Psoas muscle (tissue), 8 donors: ENCODE results near the gene GBA3. TPM values are rescaled to one million over a fixed set of nuclear protein-coding genes. Genes with fewer than 3 reads are reported as not detected.

Experiments
- ATAC-seq, 4 donors: fragments of 200-7000 bp; cut with Tn5 transposase; one replicate each; pipeline ENCODE4 v1.9.1; 2020; ENCODE audit warnings: moderate library complexity in 3 of 4, mild to moderate bottlenecking in 2 of 4
- DNase-seq, 2 donors: peaks; one replicate each; pipeline ENCODE4 v3.0.0-alpha.2; 2020
- H3K27ac ChIP-seq: fragments of 200-600 bp; one replicate; pipeline ENCODE4 v1.8.0; 2022
- H3K27me3 ChIP-seq, 3 donors: fragments of 200-600 bp in 1 of 3; one replicate each; pipeline versions ENCODE4 v1.6.1 to v1.8.0; 2013 to 2022; ENCODE audit warnings: low read length in 2 of 3, mild to moderate bottlenecking in 2 of 3, moderate library complexity in 1 of 3; ENCODE audit not compliant: insufficient read depth in 3 of 3
- H3K36me3 ChIP-seq, 2 donors: fragments of 200-600 bp in 1 of 2; one replicate each; pipeline versions ENCODE4 v1.6.1 to v1.8.0; 2013 to 2022; ENCODE audit warnings: low read depth in 1 of 2, mild to moderate bottlenecking in 1 of 2, moderate library complexity in 1 of 2; ENCODE audit not compliant: insufficient read depth in 1 of 2
- H3K4me1 ChIP-seq: fragments of 200-600 bp; one replicate; pipeline ENCODE4 v1.8.0; 2022
- H3K4me3 ChIP-seq: fragments of 200-600 bp; one replicate; pipeline ENCODE4 v1.8.0; 2022; ENCODE audit warnings: mild to moderate bottlenecking
- H3K9me3 ChIP-seq: fragments of 200-600 bp; one replicate; pipeline ENCODE4 v1.8.0; 2022
- CTCF ChIP-seq: fragments of 200-600 bp; IDR thresholded peaks from one replicate; pipeline ENCODE4 v1.8.0; 2022; ENCODE audit warnings: antibody characterized with exemption
- WGBS, 3 donors: extraction: QIAGEN DNeasy Blood & Tissue Kit; methylation state at CpG; one replicate each; pipeline versions ENCODE4 v1.1.6 to v1.1.7; 2013; 5-methylcytosine and 5-hydroxymethylcytosine counted together
- intact Hi-C, 2 donors: fragments of 100-400 bp; cut with DNase I; formaldehyde crosslinking; loops; one replicate each; pipeline versions ENCODE4 v1.11.0 to v1.14.2; 2022
- polyA plus RNA-seq, 3 donors: library from polyadenylated mRNA; stranded (reverse); fragments of 200-250 nt; gene quantifications; one replicate each; pipeline ENCODE4 v1.2.3, GENCODE V29; 2013
- total RNA-seq, 4 donors: library from RNA; stranded (reverse); fragmentation: NEBNext Ultra II Directional in 2 of 4; extraction: Animal tissue kit (Norgen Biotek cat#: 25700) in 2 of 4; gene quantifications; one replicate each; pipeline versions ENCODE4 v1.2.1 to v1.2.4, GENCODE V29; 2021 to 2023
- donor health status: healthy with polysubstance abuse.
- donor health status: DM: no; HTN: no; CAD: no; lungs with moderate emphysema.
- donor health status: Bipolar disorder and iron deficiency.
- donor health status: healthy.
- donor health status: DM: yes; HTN: yes; CAD: no.
- donor health status: DM: no; HTN: no; CAD: no.
- donor health status: DM: no; HTN: no; CAD: no.
- donor health status: DM: yes; HTN: yes; CAD: no.

GBA3 gene
- total and polyA plus RNA-seq, 7 donors: 0.04 to 0.23 TPM; not detected in 5

GRCh38 chr4:22744478-22745062 lies 51.8 kb downstream of the GBA3 start:
- Histone ChIP-seq H3K9me3 (no peaks in the 10 kb centered on the region), H3K27me3 (no peaks in the 10 kb centered on the region), H3K27ac (no peak overlapping the region), H3K4me3 (no peak overlapping the region), H3K36me3 (no peaks in the 10 kb centered on the region), H3K4me1 (no peaks in the 10 kb centered on the region)
- no peak for TF ChIP-seq CTCF
- DNase-seq: no peak
- 85 to 88% (median 86%) methylated on average over 8 of the region's 8 CpGs for WGBS, 3 donors
- no peak for ATAC-seq
- intact Hi-C loops: loop anchor here in 1 of 2 donors (5.0 kb wide), 1 partner anchor 752 kb away; no protein-coding TSS in a partner anchor

GRCh38 chr4:22745234-22745633 lies 52.5 kb downstream of the GBA3 start:
- no peak overlapping the region for H3K27ac ChIP-seq
- ATAC-seq (no peak), DNase-seq (no peak)
- no peaks in the 10 kb centered on the region for H3K27me3 ChIP-seq
- no peaks in the 10 kb centered on the region for H3K9me3 ChIP-seq
- H3K4me3 ChIP-seq: no peak overlapping the region
- no peaks in the 10 kb centered on the region for H3K36me3 ChIP-seq
- intact Hi-C loops: no loop called here
- no peak for TF ChIP-seq CTCF
- 52 to 73% (median 71%) methylated on average over 1 of the region's 1 CpG for WGBS, 3 donors
- no peaks in the 10 kb centered on the region for H3K4me1 ChIP-seq

GRCh38 chr4:22754116-22754515 lies 61.4 kb downstream of the GBA3 start:
- ATAC-seq (no peak), DNase-seq (no peak)
- H3K27ac ChIP-seq: no peak overlapping the region
- H3K9me3 ChIP-seq: no peaks in the 10 kb centered on the region
- no peak overlapping the region for H3K4me3 ChIP-seq
- no peak for TF ChIP-seq CTCF
- H3K4me1 ChIP-seq: no peaks in the 10 kb centered on the region
- no peaks in the 10 kb centered on the region for H3K27me3 ChIP-seq
- intact Hi-C loops: no loop called here
- H3K36me3 ChIP-seq: no peaks in the 10 kb centered on the region
- 64 to 87% (median 83%) methylated on average over 2 of the region's 2 CpGs for WGBS, 3 donors

- Histone ChIP-seq H3K9me3 (no peaks in the 10 kb centered on the region), H3K36me3 (no peaks in the 10 kb centered on the region), H3K4me1 (no peaks in the 10 kb centered on the region), H3K27ac (no peak overlapping the region), H3K4me3 (no peak overlapping the region), H3K27me3 (no peaks in the 10 kb centered on the region)
- ATAC-seq (no peak), DNase-seq (no peak)
- no peak for TF ChIP-seq CTCF
- 77 to 86% (median 77%) methylated on average over 2 of the region's 2 CpGs for WGBS, 3 donors
- intact Hi-C loops: no loop called here
Observed at GRCh38 chr4:22762548-22762947, 69.8 kb downstream of the GBA3 start.

- H3K27me3 ChIP-seq: no peaks in the 10 kb centered on the region
- WGBS, 3 donors: 92 to 96% (median 92%) methylated on average over 3 of the region's 3 CpGs
- TF ChIP-seq CTCF: no peak
- no peaks in the 10 kb centered on the region for H3K36me3 ChIP-seq
- DNase-seq: no peak
- intact Hi-C loops: no loop called here
- no peaks in the 10 kb centered on the region for H3K4me1 ChIP-seq
- ATAC-seq: no peak
- H3K9me3 ChIP-seq: no peaks in the 10 kb centered on the region
- H3K4me3 ChIP-seq: no peak overlapping the region
- H3K27ac ChIP-seq: no peak overlapping the region
Observed at GRCh38 chr4:22764183-22764582, 71.4 kb downstream of the GBA3 start.
